A549 (cell line): Measurements from ENCODE around the gene FNDC1.

Source experiments
- CEBPB ChIP-seq, 2 experiments: fragments of >200 bp in 1 of 2; sonication (Bioruptor Twin) in 1 of 2; formaldehyde crosslinking in 1 of 2; IDR thresholded peaks; 2 replicates each; pipeline ENCODE4 v1.6.1; 2012 to 2016
- CHD2 ChIP-seq: fragments of 150-350 bp; IDR thresholded peaks from 2 replicates; pipeline ENCODE4 v1.6.1; 2014; ENCODE audit warnings: low read length; ENCODE audit not compliant: partially characterized antibody
- CTCF ChIP-seq: fragments of >200 bp; sonication (Bioruptor Twin); formaldehyde crosslinking; IDR thresholded peaks from 3 replicates; pipeline ENCODE4 v1.5.1; 2016
- E2F6 ChIP-seq: IDR thresholded peaks from 2 replicates; pipeline ENCODE4 v1.6.1; 2012; ENCODE audit warnings: low read depth, borderline replicate concordance
- ELK1 ChIP-seq: fragments of 150-350 bp; IDR thresholded peaks from 2 replicates; pipeline ENCODE4 v1.6.1; 2014; ENCODE audit warnings: low read depth, mild to moderate bottlenecking, low read length
- EP300 ChIP-seq, 2 experiments: fragments of >200 bp; sonication (Bioruptor Twin); formaldehyde crosslinking; IDR thresholded peaks; 2 replicates in 1 of 2; 3 replicates in 1 of 2; pipeline ENCODE4 v1.6.1; 2016 to 2017
- ESRRA ChIP-seq: fragments of 150-350 bp; IDR thresholded peaks from 2 replicates; pipeline ENCODE4 v1.6.1; 2014; ENCODE audit warnings: mild to moderate bottlenecking, low read length, borderline replicate concordance
- JUN ChIP-seq, 2 experiments: fragments of >200 bp; sonication (Bioruptor Twin); formaldehyde crosslinking; IDR thresholded peaks; 2 replicates in 1 of 2; 3 replicates in 1 of 2; pipeline ENCODE4 v1.6.1; 2016 to 2017
- PBX3 ChIP-seq: IDR thresholded peaks from 2 replicates; pipeline ENCODE4 v1.6.1; 2012
- PHF8 ChIP-seq: fragments of 200-600 bp; sonication (generic); IDR thresholded peaks from 2 replicates; pipeline ENCODE4 v1.6.1; 2016; ENCODE audit warnings: low read depth, mild to moderate bottlenecking, antibody characterized with exemption, moderate library complexity, borderline replicate concordance
- POLR2A ChIP-seq: IDR thresholded peaks from 2 replicates; pipeline ENCODE4 v1.6.1; 2012; ENCODE audit warnings: mild to moderate bottlenecking, low read length
- RAD21 ChIP-seq, 2 experiments: fragments of >200 bp in 1 of 2; sonication (Bioruptor Twin) in 1 of 2; formaldehyde crosslinking in 1 of 2; IDR thresholded peaks in 1 of 2; conservative IDR thresholded peaks in 1 of 2; 2 replicates in 1 of 2; 3 replicates in 1 of 2; pipeline ENCODE4 v1.6.1; 2012 to 2018; ENCODE audit warnings: inconsistent platforms in 1 of 2
- RFX5 ChIP-seq: fragments of 450-650 bp; IDR thresholded peaks from 2 replicates; pipeline ENCODE4 v1.7.1; 2014; ENCODE audit warnings: antibody characterized with exemption, mild to moderate bottlenecking, moderate library complexity
- SMC3 ChIP-seq: fragments of >200 bp; sonication (Bioruptor Twin); formaldehyde crosslinking; IDR thresholded peaks from 3 replicates; pipeline ENCODE4 v1.6.1; 2018; ENCODE audit warnings: inconsistent platforms

GRCh38 chr6:159157431-159157830 is 11.8 kb upstream of the FNDC1 start:
- TF ChIP-seq CHD2: no peak
- TF ChIP-seq CTCF: no peak
- TF ChIP-seq SMC3: no peak
- TF ChIP-seq ELK1: no peak
- no peak for TF ChIP-seq RFX5
- TF ChIP-seq PBX3: no peak
- TF ChIP-seq ESRRA: no peak
- no peak for TF ChIP-seq EP300 (IDR thresholded peaks at IDR 0.05)
- TF ChIP-seq POLR2A: no peak
- no peak for TF ChIP-seq RAD21 (conservative IDR thresholded peaks at IDR 0.05 in 1 of 2, IDR thresholded peaks at IDR 0.05 in 1 of 2)
- TF ChIP-seq E2F6: no peak
- TF ChIP-seq PHF8: no peak
- no peak for TF ChIP-seq JUN (IDR thresholded peaks at IDR 0.05)
- no peak for TF ChIP-seq CEBPB (IDR thresholded peaks at IDR 0.05)
